GM19023 (cell line): ENCODE results near the gene ZDHHC1.
"Not testable (repeated sequence)": the region's sequence is repeated elsewhere in the genome, so short reads cannot be mapped to it uniquely, and the experiment has no call there.

Experiments
- ATAC-seq: cut with Tn5 transposase; IDR thresholded peaks from one replicate; pipeline ENCODE4 v1.9.1; 2021; ENCODE audit warnings: mild to moderate bottlenecking, moderate library complexity; ENCODE audit not compliant: unreplicated experiment

The ZDHHC1 gene

DNA sequence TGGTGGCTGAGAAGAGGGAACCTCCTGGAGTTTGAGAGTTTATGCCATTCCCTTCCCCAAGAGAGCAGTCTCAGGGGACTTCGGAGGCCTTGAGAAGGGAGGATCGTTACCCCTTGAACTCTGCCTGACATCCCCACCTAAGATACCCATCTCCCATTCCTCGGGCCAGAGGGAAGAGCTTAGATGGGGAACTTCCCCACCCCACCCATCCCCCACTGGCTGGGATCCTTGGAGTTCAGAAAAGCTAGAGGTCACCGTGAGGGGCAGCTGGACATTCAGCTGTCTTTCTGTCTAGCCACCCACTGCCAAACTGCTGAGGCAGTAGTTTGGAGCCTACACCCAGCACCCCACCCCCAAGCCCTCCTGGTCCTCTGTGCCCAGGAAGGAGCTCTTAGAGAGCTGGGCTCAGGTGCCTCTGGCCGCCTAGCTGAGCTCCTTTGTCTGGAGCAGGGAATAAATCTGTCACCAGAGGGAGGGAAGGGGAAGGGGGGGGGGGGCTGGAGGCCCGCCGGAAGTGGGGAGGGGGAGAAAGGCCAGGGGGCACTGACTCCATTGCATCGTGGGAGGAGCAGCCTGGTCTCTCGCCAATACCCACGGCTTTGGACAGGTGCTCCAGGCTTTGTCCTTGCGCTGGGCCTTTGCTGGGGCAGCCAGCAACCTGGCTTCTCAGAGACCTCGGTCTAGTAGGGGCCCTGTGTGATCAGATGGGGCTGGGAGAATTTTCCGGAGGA is 15.7 kb upstream of the ZDHHC1 start:
- ATAC-seq = no peak

- no peak for ATAC-seq
Observed at GRCh38 chr16:67430977-67431774, 14.9 kb upstream of the ZDHHC1 start, which contains the start of gene HSD11B2. Gene HSD11B2 (plus strand): TSS chr16:67431121. CDS start chr16:67431249, 128 bp downstream.

- ATAC-seq = no peak
Observed at GRCh38 chr16:67430504-67430976, 14.3 kb upstream of the ZDHHC1 start.

DNA sequence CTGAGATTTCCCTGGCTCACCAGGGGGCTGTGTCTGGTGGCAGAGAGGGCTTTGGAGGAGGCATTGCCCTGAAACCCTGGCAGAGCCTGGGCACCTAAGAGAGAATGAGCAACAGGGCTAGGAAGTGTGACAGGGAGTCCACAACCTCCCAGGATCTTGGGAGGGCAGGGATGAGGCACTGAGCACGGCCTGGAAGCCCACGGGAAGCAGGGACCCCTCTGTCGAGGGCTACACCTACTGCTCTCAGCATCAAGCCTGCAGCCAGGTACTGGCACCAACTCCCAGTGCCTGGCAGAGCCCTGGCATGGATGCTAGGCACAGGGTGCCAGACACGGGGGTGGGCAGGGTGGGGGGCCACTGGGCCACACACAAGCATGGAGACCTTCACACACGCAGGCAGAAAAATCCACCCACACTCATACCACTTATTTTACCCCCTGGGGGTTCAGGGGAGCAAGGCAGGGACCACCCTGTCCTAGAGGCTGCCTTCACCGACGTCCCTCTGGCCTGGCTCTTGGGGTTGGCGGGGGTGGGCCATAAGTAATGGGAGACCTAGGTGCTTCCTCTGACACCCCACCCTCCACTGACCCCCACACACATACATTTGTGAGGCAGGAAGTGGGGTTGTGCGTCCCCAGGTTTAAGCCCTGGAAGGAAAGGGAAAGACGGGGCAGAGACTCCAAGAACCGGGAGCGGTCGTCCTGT is 13.7 kb upstream of the ZDHHC1 start:
- ATAC-seq = no peak

DNA sequence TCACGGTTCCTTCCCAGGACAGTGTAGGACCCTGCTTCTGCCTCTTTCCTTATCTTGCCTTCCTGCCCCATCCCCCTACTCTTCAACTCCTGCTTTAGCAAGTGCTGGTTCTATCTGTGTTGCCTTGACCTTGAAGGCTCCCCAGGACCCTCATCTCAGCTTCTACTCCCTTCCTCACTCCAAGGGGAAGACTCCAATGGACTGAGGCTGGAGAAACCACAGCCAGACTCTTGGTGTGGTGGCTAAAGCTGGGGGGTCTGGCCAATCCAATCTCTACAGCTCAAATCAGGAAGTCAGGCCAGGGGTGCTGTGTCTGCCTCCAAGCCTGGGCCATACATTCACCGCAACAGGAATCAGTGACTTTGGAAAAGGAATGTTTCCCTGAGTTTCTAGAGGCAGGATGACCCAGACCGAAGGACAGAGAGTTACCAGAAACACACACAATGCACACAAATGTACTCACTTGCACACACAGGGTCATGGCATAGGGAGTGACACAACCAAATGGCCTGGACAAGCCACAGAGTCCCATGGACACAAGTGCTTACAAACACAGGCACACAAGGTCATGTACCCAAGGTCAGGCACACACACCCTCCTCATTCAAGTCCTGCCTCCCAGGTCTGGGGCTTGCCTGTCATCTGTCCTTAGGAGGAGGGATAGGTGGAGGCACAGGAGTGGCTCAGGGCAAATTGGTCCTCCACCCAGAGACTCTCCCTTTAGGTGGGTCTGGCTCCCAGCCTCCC is 12.9 kb upstream of the ZDHHC1 start:
- no peak for ATAC-seq

- ATAC-seq = no peak
Observed at GRCh38 chr16:67428146-67428731, 12.0 kb upstream of the ZDHHC1 start.

DNA sequence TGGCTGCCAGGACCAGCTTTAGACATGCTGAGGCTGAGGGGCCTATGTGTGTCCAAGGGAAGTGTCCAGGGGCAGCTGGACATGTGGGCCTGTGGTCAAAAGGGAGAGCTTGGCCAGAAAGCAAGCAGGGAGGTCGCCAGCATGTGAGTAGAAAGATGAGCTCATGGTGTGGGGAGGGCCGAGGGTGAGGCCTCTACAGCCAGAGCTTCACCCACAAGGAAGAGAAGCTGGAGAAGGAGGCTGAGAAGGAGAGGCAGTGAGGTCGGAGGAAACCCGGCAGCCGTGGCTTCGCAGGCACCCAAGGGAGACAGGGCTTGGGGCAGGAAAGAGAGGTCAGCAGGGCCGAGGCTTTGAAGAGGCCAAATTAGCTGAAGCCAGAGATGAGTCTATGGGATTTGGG is 10.7 kb upstream of the ZDHHC1 start:
- no peak for ATAC-seq

- no peak for ATAC-seq
Observed at GRCh38 chr16:67426022-67426421, 9.7 kb upstream of the ZDHHC1 start.

- ATAC-seq = no peak
Observed at GRCh38 chr16:67425580-67425979, 9.3 kb upstream of the ZDHHC1 start.

- ATAC-seq = no peak
Observed at GRCh38 chr16:67425061-67425460, 8.8 kb upstream of the ZDHHC1 start.

DNA sequence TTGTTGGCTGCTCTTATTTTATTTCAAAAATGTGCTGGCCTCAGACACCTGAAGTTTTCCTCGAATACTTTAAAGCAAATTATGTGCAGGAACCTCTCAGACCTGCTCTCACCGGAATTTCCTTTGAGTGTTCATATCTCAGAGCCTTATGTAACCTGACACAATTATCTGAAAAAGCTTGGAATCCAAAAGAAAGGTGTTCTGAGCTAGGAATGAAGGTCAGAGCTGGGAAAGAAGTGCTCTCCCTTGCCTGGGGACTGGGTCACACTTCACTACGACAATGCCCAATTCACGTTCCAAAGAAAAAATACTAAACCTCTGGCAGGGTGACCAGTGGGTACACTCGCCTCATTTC is 8.0 kb upstream of the ZDHHC1 start:
- ATAC-seq = no peak

DNA sequence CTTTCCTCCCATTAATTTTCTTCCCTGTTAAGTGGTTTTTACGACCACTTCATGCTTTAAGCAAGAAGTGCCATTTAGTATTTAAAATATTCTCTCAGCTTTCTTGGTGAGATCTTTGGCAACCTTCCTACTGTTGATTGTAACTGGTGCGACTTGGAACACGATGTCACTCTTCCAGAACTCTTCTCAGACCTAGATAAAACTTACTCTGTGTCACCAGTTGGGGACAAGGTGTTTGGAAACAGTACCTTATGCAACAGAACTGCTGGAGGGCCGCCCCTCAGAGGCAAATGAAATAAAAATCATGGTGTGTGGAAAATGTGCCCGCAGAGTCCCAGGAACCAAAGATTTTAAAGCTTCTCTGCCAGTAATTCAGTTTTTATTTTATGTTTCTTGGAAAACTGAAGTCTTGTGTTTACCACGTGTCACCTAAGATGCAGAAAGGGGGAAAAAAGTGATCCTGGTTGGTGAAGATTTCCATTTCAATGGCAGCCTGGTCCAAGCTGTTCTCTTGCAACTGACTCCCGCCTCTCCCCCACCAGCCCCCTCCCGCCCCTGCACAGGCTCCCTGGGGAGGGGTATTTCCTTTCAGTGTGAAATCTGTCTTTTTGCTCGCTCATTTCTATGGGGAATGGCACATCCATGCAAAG is 7.5 kb upstream of the ZDHHC1 start:
- ATAC-seq = no peak

DNA sequence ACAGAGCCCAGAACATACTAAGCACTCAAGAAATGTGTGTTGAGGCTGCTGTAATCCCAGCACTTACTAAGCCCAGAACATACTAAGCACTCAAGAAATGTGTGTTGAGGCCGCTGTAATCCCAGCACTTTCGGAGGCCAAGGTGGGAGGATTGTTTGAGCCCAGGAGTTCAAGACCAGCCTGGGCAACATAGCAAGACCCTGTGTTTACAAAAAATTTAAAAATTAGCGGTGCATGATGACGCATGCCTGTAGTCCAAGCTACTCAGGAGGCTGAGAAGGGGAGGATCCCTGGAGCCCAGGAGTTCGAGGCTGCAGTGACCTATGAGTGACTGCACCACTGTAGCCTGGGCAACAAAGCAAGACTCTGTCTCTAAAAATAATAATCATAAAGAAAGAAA is 6.7 kb upstream of the ZDHHC1 start:
- ATAC-seq = no peak

GRCh38 chr16:67421030-67421429 is 4.8 kb upstream of the ZDHHC1 start:
- no peak for ATAC-seq

GRCh38 chr16:67419931-67420330 is 3.7 kb upstream of the ZDHHC1 start:
- no peak for ATAC-seq

DNA sequence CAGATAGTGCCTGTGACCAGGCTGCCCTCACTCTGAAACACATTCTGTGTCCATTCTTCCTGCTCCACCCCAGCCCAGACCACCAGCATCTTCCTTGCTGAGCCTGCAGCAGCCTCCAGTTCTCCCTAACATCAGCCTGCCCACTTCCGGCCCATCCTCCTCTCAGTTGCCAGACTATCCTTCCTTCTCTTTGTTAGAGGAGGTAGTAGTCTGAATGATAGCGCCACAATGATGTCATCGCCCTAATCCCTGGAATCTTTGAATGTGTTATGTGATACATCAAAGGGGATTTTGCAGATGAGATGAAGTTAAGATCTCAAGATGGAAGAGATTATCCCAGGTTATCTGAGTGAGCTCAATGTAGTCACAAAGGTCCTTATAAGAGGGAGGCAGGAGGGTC is 3.2 kb upstream of the ZDHHC1 start:
- no peak for ATAC-seq

GRCh38 chr16:67417333-67418061 is 1.2 kb upstream of the ZDHHC1 start:
- no peak for ATAC-seq

GRCh38 chr16:67415421-67415820 is 856 bp downstream of the ZDHHC1 start:
- not testable (repeated sequence) for ATAC-seq
